Hepatocyte (in vitro differentiated cells): Measurements from ENCODE around the gene MYBPC2.

Experiments
- EZH2 ChIP-seq: fragments of 200-600 bp; sonication (generic); IDR thresholded peaks from 2 replicates; pipeline ENCODE4 v1.6.1; 2016; ENCODE audit warnings: antibody characterized with exemption, mild to moderate bottlenecking, borderline replicate concordance
- EZH2phosphoT487 ChIP-seq: fragments of 200-600 bp; sonication (generic); IDR thresholded peaks from one replicate; pipeline ENCODE4 v1.6.1; 2018; ENCODE audit warnings: antibody characterized with exemption, mild to moderate bottlenecking, low read depth, moderate library complexity; ENCODE audit not compliant: unreplicated experiment, severe bottlenecking
- TF ChIP-seq, protein P1 (sequence below): fragments of 200-600 bp; sonication (generic); IDR thresholded peaks from 2 replicates; pipeline ENCODE4 v1.5.1; 2016; ENCODE audit warnings: antibody characterized with exemption, mild to moderate bottlenecking; ENCODE audit not compliant: poor library complexity

DNA sequence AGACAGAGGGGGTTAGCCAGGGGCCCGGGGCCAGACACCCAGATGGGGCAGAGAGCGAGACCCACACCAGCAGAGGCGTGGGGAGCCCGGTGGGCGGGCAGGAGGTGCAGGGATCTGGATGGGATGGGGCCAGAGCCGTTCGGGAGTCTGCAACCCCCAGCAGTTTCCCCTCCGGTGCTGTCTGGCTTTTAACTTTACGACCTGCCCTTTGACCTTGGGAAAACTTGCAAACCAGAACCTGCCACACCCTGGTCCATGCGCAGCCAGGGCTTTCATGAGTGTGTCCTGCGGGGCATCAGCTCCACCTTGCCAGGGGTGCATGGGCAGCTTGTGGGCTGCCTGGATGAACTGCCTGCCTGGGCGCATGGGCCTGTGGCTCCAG is 68.5 kb downstream of the MYBPC2 start:
- TF ChIP-seq, protein P1, sequence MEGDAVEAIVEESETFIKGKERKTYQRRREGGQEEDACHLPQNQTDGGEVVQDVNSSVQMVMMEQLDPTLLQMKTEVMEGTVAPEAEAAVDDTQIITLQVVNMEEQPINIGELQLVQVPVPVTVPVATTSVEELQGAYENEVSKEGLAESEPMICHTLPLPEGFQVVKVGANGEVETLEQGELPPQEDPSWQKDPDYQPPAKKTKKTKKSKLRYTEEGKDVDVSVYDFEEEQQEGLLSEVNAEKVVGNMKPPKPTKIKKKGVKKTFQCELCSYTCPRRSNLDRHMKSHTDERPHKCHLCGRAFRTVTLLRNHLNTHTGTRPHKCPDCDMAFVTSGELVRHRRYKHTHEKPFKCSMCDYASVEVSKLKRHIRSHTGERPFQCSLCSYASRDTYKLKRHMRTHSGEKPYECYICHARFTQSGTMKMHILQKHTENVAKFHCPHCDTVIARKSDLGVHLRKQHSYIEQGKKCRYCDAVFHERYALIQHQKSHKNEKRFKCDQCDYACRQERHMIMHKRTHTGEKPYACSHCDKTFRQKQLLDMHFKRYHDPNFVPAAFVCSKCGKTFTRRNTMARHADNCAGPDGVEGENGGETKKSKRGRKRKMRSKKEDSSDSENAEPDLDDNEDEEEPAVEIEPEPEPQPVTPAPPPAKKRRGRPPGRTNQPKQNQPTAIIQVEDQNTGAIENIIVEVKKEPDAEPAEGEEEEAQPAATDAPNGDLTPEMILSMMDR, result no peak
- no peak for TF ChIP-seq EZH2
- TF ChIP-seq EZH2phosphoT487, result no peak
